Measurements from ENCODE around the gene RHEX.

The RHEX gene

DNA sequence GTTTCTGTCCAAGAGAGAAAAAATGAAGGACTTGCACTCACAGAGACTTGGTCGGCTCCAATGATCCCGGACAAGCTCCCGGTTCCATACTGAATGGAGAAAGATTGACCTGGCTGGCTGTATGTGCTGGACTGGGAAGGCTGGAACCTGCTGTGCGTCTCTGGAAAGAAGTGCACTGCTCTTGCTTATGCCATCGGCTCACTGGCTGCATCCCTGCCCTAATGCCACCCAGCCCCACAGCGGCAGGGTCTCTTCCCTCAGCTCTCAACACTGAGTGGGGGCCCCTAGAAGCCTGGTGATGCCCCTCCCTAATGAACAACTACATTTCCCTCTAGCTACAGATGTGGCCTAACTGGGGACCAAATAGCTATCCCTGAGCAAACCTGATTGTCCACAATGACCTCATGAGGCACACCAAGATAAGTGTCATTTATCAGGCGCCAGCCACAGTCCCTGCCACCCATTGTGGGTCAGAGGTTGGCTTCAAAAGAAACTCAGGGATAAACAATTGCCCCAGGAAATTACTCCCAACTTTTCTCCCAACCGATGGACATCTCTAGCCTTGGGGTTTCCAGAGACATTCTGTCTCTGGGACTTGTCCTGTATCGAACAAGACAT, 31.9 kb upstream of the RHEX start:
- peaks cover 47% of the 10 kb centered on the region for H3K27me3 Mint-ChIP-seq (ENCODE audit: low read depth)
- peaks cover 1% of the 10 kb centered on the region for H3K36me3 Mint-ChIP-seq (ENCODE audit: low read depth)
- H3K27ac Mint-ChIP-seq, result no peak overlapping the region
- H3K9me3 Mint-ChIP-seq, result no peaks in the 10 kb centered on the region
- no peaks in the 10 kb centered on the region for H3K4me1 Mint-ChIP-seq (ENCODE audit: low read depth)
- no peak overlapping the region for H3K4me3 Mint-ChIP-seq

DNA sequence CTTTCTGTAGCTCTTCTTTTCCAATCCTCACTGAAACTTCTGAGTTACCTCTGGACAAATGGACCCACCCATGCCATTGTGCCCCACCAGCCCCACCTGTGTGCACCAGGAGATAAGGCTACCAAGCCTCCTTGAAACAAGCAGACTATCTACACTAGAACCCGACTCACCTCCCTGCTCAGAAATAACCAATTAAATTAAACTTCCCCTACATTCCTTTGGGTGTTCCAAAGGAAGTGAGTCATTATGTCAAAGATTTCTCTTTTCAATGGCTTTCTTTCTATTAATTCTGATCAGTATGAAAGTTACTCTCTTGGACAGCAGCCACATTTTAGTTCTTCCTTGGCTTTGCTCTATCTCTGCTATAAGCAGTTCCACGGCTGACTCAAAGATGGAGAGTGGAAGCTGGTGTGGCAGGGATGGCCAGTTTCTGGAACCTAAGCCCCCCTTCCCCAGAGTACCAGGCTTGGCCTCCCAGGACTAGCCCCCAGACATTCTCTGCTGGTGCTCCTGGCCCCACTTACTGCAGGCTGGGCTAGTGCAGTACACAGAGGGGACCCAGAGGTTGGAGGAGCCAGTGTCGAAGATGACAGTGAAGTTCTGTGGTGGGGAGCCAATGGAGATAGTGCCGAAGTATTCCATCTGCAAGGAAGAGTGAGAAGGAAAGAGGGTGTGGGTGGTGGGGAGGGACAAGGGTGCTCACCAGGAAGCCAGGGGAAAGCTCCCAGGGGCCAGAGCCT, 31.2 kb upstream of the RHEX start:
- Mint-ChIP-seq H3K4me3 (no peak overlapping the region), H3K36me3 (ENCODE audit: low read depth) (peaks cover 1% of the 10 kb centered on the region), H3K9me3 (no peaks in the 10 kb centered on the region), H3K27me3 (ENCODE audit: low read depth) (peaks cover 49% of the 10 kb centered on the region), H3K27ac (no peak overlapping the region), H3K4me1 (ENCODE audit: low read depth) (no peaks in the 10 kb centered on the region)

DNA sequence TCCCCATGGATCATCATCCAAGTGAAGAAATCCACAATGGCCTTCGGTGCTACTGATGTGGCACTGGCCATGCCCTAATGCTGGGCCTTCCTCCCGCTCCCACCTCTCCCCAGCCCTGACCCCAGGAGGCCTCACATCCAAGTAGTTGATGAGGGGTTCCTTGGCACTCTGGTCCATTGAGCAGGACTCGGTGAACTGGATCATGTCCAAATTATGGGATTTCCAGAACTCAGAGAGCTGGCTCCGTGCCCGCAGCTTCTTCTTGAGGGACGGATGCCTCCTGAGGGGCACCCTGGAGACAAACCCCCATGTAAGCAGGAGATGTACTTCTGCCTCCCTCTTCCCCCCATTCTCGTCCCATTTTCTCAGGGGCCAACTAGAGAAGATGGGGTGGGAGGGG, 30.2 kb upstream of the RHEX start:
- Mint-ChIP-seq H3K36me3 (ENCODE audit: low read depth) (peaks cover 1% of the 10 kb centered on the region), H3K27me3 (ENCODE audit: low read depth) (peaks cover 55% of the 10 kb centered on the region), H3K27ac (no peak overlapping the region), H3K4me1 (ENCODE audit: low read depth) (no peaks in the 10 kb centered on the region), H3K4me3 (no peak overlapping the region), H3K9me3 (no peaks in the 10 kb centered on the region)

DNA sequence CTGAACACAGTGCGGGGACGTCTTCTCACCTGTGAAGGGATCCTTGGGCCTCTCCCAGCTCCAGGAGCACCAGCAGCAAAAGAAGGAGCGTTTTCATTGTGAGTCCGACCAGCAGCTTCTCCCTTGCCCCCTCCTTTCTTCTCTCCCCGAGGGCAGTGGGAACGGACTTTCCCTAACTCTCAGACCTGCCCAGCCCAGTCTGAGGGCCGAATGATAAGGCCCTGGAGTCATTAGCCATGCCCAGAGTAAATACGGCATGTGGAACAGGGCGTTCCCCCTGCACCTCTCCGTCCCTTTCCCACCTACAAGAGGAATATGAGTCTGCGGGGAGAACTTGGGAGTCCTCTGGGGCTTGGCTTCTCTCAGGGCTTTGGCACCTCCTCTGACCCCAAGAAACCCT, 29.3 kb upstream of the RHEX start, which contains the start of gene CTSE:
Gene CTSE, minus strand, starts transcription at position 201 of the 400 bp plus-strand sequence. Its CDS starts 104 bp downstream, at position 97.
- Mint-ChIP-seq H3K4me3 (no peak within 1 kb of the TSS), H3K9me3 (no peaks in the 10 kb centered on the region), H3K4me1 (ENCODE audit: low read depth) (no peaks in the 10 kb centered on the region), H3K36me3 (ENCODE audit: low read depth) (no peaks in the 10 kb centered on the region), H3K27me3 (ENCODE audit: low read depth) (peaks cover 52% of the 10 kb centered on the region), H3K27ac (no peak within 1 kb of the TSS)

- no peaks in the 10 kb centered on the region for H3K4me1 Mint-ChIP-seq (ENCODE audit: low read depth)
- no peak overlapping the region for H3K4me3 Mint-ChIP-seq
- H3K27ac Mint-ChIP-seq, result no peak overlapping the region
- peaks cover 58% of the 10 kb centered on the region for H3K27me3 Mint-ChIP-seq (ENCODE audit: low read depth)
- H3K36me3 Mint-ChIP-seq (ENCODE audit: low read depth), result no peaks in the 10 kb centered on the region
- no peaks in the 10 kb centered on the region for H3K9me3 Mint-ChIP-seq
These were observed 27.6 kb upstream of the RHEX start for GRCh38 chr1:206025283-206025820.

- Mint-ChIP-seq H3K27me3 (ENCODE audit: low read depth) (peaks cover 63% of the 10 kb centered on the region), H3K36me3 (ENCODE audit: low read depth) (no peaks in the 10 kb centered on the region), H3K4me3 (no peak overlapping the region), H3K9me3 (no peaks in the 10 kb centered on the region), H3K4me1 (ENCODE audit: low read depth) (peaks cover 4% of the 10 kb centered on the region), H3K27ac (no peak overlapping the region)
These were observed 23.5 kb upstream of the RHEX start for GRCh38 chr1:206029484-206029883.

DNA sequence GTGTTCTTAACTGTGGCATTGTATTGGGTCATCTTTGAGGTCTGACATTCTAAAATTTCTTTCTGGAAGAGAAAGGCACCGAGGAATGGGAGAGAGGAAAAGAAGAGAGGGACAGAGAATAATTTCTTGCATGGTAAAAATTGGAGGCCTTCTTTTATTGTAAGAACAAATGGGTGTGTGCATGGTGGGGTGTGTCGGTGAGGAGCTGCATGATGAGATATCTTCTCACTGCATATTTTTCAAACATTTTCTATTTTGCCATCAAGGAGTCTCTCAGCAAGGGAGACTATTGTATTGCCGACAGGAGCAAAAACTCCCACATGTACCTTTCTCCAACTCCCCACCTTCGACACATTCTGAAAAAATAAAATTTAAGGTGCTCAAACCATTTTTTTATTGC, 22.8 kb upstream of the RHEX start:
- H3K4me3 Mint-ChIP-seq, result no peak overlapping the region
- H3K36me3 Mint-ChIP-seq (ENCODE audit: low read depth), result no peaks in the 10 kb centered on the region
- no peaks in the 10 kb centered on the region for H3K9me3 Mint-ChIP-seq
- H3K4me1 Mint-ChIP-seq (ENCODE audit: low read depth), result peaks cover 8% of the 10 kb centered on the region
- H3K27ac Mint-ChIP-seq, result no peak overlapping the region
- H3K27me3 Mint-ChIP-seq (ENCODE audit: low read depth), result peaks cover 69% of the 10 kb centered on the region

GRCh38 chr1:206030714-206031113, 22.3 kb upstream of the RHEX start:
- no peak overlapping the region for H3K27ac Mint-ChIP-seq
- peaks cover 9% of the 10 kb centered on the region for H3K4me1 Mint-ChIP-seq (ENCODE audit: low read depth)
- H3K27me3 Mint-ChIP-seq (ENCODE audit: low read depth), result peaks cover 71% of the 10 kb centered on the region
- no peaks in the 10 kb centered on the region for H3K36me3 Mint-ChIP-seq (ENCODE audit: low read depth)
- no peaks in the 10 kb centered on the region for H3K9me3 Mint-ChIP-seq
- no peak overlapping the region for H3K4me3 Mint-ChIP-seq

DNA sequence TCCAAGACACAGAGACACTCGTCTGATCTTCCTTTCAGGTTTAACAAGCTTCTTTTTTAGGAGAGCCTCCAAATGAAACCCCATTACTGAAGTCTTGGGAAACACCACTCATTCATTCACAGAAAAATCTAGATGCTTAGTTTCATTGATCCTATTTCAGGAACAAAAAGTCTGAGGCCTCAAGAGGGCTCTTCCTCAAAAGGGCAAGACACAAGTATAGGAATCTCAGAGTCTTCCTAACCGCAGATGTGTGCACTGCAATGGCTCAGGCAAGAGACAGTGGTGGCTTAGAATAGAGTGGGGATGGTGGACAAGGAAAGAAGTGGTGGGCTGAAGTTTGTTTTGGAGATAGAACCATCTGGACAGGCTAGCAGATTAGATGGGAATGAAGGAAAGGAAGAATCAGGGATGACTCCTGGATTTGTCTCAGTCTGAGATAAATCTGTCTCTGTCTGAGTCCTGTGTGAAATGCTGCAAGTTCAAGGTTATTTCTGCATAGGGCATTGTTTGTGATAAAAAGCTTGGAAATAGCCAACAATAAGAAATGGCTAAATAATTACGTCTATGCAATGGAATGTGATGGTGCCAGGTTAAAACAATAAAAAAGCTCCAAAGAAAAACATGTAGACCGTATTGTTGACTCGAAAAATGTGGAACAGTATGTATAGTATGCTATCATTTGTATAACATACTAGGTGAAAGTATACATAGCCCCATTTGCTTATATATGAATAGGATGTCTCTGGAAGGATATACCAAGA, 20.4 kb upstream of the RHEX start:
- H3K27ac Mint-ChIP-seq, result no peak overlapping the region
- H3K4me1 Mint-ChIP-seq (ENCODE audit: low read depth), result peaks cover 9% of the 10 kb centered on the region
- H3K4me3 Mint-ChIP-seq, result no peak overlapping the region
- H3K36me3 Mint-ChIP-seq (ENCODE audit: low read depth), result no peaks in the 10 kb centered on the region
- peaks cover 66% of the 10 kb centered on the region for H3K27me3 Mint-ChIP-seq (ENCODE audit: low read depth)
- H3K9me3 Mint-ChIP-seq, result no peaks in the 10 kb centered on the region

DNA sequence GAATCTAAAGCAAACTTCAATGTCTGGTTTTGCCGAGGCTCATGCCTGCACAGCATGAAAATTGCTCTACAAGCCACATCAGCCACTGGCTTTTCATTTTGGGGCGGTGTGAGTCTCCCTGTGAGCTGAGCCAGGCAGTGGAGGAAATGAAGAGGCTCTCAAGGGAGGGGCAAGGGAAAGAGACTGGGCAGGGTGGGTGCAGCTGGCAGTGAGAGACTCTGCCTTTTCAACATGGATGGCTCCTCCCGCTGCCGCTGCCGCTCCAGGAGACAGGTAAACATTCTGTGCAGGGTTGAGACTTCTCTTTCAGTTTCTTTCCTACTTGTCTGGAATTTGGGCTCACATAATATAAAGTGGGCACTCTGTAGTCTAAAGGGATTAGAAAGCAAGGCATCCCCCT, 17.9 kb upstream of the RHEX start:
- Mint-ChIP-seq H3K4me3 (peak overlapping the region; percentile 3), H3K4me1 (ENCODE audit: low read depth) (peaks cover 23% of the 10 kb centered on the region), H3K36me3 (ENCODE audit: low read depth) (peaks cover 1% of the 10 kb centered on the region), H3K27me3 (ENCODE audit: low read depth) (peaks cover 57% of the 10 kb centered on the region), H3K27ac (no peak overlapping the region), H3K9me3 (no peaks in the 10 kb centered on the region)

DNA sequence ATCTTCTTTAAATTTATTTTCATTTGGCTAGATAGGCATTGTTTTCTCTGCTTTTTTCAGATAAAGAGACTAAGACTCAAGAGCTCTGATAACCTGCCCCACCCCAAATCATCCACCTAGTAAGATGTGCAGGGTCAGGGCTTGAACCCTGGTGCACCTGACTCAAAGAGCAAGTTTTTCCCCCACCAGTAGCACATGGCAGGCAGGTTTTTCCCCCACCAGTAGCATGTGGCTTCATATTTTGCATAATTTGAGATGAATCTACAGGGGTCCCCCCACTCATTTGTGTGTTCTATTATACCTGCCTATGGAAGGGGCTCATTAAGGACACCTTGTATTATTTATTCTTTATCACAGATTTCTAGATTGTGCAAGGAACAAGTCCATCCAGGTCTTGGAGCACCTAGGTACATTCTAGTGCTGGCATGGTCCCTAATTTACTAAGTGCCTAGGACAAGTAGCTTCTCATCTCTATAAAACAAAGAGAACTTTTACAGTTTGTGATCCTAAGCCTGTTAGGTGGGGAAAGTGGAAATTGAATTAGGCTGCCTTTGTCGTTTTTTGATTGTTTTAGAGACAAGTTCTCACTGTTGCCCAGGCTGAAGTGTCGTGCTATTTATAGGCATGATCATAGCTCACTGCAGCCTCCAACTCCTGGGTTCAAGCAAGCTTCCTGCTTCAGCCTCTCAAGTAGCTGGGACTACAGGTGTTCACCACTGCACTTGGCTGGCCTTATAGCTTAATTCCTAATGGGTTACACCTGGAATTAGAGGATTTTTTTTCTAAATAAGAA, 16.1 kb upstream of the RHEX start:
- Mint-ChIP-seq H3K9me3 (no peaks in the 10 kb centered on the region), H3K27ac (no peak overlapping the region), H3K4me3 (no peak overlapping the region), H3K36me3 (ENCODE audit: low read depth) (peaks cover 1% of the 10 kb centered on the region), H3K27me3 (ENCODE audit: low read depth) (peaks cover 68% of the 10 kb centered on the region), H3K4me1 (ENCODE audit: low read depth) (peaks cover 20% of the 10 kb centered on the region)

- Mint-ChIP-seq H3K27ac (no peak overlapping the region), H3K36me3 (ENCODE audit: low read depth) (peaks cover 1% of the 10 kb centered on the region), H3K9me3 (no peaks in the 10 kb centered on the region), H3K4me3 (no peak overlapping the region), H3K4me1 (ENCODE audit: low read depth) (peaks cover 20% of the 10 kb centered on the region), H3K27me3 (ENCODE audit: low read depth) (peaks cover 65% of the 10 kb centered on the region)
These were observed 15.4 kb upstream of the RHEX start for GRCh38 chr1:206037581-206037980.

DNA sequence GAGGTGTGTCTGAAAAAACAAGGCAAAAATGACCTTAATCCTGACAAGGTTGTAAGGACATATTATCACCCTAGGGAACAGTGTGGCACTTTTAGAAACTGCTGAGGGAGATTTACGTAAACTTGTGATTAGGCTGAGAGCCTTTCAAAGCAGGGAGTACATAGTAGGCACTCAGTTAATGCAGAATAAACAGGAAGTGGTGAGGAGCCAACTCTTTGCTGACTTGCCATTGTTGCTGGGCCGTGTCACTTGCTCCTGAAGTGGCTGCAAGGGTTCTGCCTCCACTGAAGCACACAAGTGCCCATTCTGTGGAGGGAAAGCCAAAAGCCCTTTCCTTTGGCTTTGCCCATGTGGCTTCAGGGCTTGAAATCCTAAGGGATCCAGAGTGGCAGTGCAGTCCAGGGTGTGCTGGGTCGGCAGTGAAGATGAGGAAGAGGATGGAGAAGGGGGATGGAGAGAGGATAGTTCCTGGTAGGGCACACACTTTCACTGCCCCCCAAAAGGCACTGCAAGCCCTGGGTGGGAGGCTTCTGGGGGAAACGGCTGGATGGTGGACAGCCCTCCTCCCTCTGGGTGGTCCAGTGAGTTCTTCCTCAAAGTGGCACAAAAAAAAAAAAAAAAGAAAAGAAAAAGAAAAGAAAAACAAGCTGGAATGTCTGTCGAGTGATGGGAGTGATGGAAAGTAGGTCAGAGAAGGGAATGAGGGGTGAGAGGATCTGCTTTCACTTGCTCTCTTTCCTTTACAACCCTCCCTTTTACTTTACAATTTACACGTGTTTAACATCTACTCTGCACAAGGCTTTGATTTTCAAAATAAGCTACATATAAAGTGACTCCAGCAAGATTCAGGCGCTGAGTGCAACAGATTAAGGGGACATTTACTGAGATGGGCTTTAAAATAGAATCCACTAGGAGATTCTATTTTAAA, 13.7 kb upstream of the RHEX start:
- no peaks in the 10 kb centered on the region for H3K9me3 Mint-ChIP-seq
- H3K27ac Mint-ChIP-seq, result no peak overlapping the region
- H3K4me3 Mint-ChIP-seq, result no peak overlapping the region
- H3K4me1 Mint-ChIP-seq (ENCODE audit: low read depth), result peaks cover 20% of the 10 kb centered on the region
- H3K27me3 Mint-ChIP-seq (ENCODE audit: low read depth), result peaks cover 61% of the 10 kb centered on the region
- peaks cover 1% of the 10 kb centered on the region for H3K36me3 Mint-ChIP-seq (ENCODE audit: low read depth)
